IMR-90 (cell line): Measurements from ENCODE around the gene PRKG2. TPM values are rescaled to one million over a fixed set of nuclear protein-coding genes. Genes with fewer than 3 reads are reported as not detected.

Source experiments
- CHD1 ChIP-seq: IDR thresholded peaks from 2 replicates; pipeline ENCODE4 v1.6.1; 2012; ENCODE audit warnings: low read depth, low read length, improper control_type of control experiment
- ELK1 ChIP-seq: fragments of 150-350 bp; IDR thresholded peaks from 2 replicates; pipeline ENCODE4 v1.6.1; 2016; ENCODE audit warnings: low read depth, mild to moderate bottlenecking, low read length, moderate library complexity, borderline replicate concordance
- MAFK ChIP-seq: IDR thresholded peaks from 2 replicates; pipeline ENCODE4 v1.6.1; 2012; ENCODE audit warnings: low read depth, low read length, improper control_type of control experiment
- USF2 ChIP-seq: fragments of 150-350 bp; IDR thresholded peaks from 2 replicates; pipeline ENCODE4 v1.6.1; 2017; ENCODE audit warnings: mild to moderate bottlenecking, antibody characterized with exemption, low read length, low read depth
- polyA plus RNA-seq, 3 experiments: library from polyadenylated mRNA; depleted of rRNA; stranded (reverse); fragments of >200 nt; gene quantifications; 2 replicates each; pipeline ENCODE4 v1.2.3, GENCODE V29; 2012; ENCODE audit warnings: low replicate concordance in 1 of 3
- total RNA-seq: library from RNA; depleted of rRNA; stranded (reverse); fragments of >200 nt; gene quantifications from 2 replicates; pipeline ENCODE4 v1.2.3, GENCODE V29; 2012

Gene PRKG2
- total and polyA plus RNA-seq, 2 of the 4 experiments (the other 2 are of a cell fraction): 0.44 to 2.0 TPM

GRCh38 chr4:81214881-81215868 is at the start of gene PRKG2 (continued):
- TF ChIP-seq ELK1 (no peak), CHD1 (no peak), MAFK (no peak), USF2 (peak; percentile 42; the same call in 1 of the 2 replicates)
